NCI-H2029 (cell line): ENCODE results near the gene MIGA2.
A peak's percentile ranks its signal among the peaks of the same experiment; 100 is the strongest.

Source experiments
- DNase-seq: peaks from one replicate; lab custom pipeline; 2025; lab: John Stamatoyannopoulos, UW

MIGA2 gene

DNA sequence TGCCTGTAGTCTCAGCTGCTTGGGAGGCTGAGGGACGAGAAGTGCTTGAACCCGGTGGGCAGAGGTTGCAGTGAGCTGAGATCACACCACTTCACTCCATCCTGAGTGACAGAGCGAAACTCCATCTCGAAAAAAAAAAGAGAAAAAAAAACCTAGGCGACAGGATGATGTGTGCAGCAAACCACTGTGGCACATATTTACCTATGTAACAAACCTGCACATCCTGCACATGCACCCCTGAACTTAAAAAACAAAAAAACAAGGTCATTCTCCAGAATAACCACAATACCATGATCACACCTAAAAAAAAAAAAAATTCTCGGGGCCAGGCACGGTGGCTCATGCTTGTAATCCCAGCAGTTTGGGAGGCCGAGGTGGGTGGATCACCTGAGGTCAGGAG lies 37.0 kb downstream of the MIGA2 start:
- no peak for DNase-seq

DNA sequence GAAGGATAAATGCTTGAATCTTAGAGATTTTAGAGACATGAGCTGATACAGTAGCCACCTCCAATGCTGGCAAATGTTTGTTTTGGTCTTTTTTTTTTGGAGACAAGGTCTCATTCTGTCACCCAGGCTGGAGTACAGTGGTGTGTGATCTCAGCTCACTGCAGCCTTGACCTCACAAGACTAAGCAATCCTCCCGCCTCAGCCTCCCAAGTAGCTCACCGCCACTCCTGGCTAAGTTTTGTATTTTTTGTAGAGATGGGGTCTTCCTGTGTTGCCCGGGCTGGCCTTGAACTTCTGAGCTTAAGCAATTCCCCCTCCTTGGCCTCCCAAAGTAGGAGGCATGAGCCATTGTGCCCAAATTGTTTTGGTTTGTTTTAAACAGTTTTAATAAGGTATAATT lies 37.7 kb downstream of the MIGA2 start:
- no peak for DNase-seq

- no peak for DNase-seq
Observed at GRCh38 chr9:129075996-129076639, 39.7 kb downstream of the MIGA2 start.

DNA sequence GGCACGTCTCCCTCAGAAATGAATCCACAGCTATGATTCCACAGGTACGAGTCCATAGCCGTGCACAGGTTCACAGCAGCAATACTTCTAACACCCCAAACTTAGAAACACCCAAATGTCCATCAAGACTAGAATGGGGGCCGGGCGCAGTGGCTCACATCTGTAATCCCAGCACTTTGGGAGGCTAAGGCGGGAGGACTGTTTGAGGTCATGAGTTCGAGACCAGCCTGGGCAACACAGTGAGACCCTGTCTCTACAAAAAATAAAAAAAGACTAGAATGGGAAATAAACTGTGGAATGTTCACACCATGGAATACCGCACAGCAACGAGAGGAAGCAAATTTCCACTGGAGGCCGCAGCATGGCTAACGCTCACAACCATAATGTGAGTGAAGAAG lies 40.2 kb downstream of the MIGA2 start:
- DNase-seq = no peak

GRCh38 chr9:129077236-129077635 lies 40.8 kb downstream of the MIGA2 start:
- no peak for DNase-seq

- no peak for DNase-seq
Observed at GRCh38 chr9:129078691-129079503, 42.5 kb downstream of the MIGA2 start.

DNA sequence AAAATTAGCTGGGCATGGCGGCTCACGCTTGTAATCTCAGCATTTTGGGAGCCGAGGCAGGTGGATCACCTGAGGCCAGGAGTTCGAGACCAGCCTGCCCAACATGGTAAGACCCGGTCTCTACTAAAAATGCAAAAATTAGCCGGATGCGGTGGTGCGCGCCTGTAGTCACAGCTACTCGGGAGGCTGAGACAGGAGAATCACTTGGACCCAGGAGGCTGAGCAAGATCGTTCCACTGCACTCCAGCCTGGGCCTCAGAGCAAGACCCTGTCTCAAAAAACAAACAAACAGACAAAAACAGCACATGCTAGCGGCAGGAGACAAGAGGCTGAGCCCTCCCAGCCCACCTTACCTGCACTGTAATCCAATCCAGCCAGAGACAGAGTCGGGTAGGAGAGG lies 43.4 kb downstream of the MIGA2 start:
- no peak for DNase-seq

DNA sequence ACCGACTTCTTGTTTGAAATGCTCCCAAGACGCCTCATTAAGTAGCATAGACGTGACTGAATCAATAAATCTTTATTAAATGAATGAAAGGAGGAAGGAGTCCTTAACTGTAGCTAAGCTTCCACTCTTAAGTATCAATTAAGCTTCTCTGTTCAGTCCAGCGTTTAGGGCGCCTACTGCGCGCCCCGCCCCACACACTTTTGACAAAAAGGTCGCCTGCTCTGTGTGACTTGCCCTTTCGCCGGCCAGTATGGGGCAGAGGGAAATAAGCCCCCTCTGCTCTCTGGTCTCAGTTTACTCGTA lies 43.8 kb downstream of the MIGA2 start:
- DNase-seq = no peak

DNA sequence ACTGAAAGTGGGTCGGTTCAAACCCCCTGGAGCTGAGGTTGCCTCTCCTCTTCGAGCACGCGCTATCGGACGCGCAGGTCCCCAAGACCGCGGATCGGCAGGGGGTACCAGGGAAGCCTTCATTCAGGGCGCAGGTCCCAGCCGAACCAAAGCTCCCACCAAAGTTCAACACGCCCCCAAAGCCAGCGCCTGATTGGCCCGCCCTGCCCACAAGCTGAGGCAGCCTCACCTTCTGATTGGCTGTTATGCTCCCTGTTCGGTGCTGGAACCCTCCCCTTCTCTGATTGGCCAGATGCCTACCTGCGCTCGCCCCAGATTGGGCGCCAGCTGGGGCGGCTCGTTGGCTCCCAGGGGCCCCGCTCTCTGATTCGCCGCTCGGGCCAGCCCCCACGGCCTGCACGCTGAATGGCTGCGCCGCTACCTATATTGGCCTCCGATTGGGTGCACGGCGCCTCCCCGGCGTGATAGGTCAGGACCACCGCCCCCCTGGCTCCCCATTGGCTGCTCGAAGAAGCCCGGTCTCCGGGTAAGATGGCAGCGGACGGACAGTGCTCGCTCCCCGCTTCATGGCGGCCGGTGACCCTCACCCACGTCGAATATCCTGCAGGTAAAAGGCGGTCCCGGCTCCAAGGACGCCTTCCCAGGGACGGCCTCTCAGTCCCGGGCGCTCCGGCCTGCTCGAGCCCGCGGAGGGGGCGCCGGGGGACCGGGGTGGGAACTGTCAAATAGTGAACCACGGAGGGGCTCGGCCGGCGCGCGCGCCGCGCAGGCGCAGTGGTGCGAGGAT lies 44.4 kb downstream of the MIGA2 start, which contains the start of gene DOLPP1:
DOLPP1 (plus strand) TSS at position 511 of the 787 bp plus-strand sequence; CDS start at position 532, 21 bp downstream.
- DNase-seq = peak; percentile 99

- DNase-seq = no peak
Observed at GRCh38 chr9:129081388-129081904, 45.0 kb downstream of the MIGA2 start.

DNA sequence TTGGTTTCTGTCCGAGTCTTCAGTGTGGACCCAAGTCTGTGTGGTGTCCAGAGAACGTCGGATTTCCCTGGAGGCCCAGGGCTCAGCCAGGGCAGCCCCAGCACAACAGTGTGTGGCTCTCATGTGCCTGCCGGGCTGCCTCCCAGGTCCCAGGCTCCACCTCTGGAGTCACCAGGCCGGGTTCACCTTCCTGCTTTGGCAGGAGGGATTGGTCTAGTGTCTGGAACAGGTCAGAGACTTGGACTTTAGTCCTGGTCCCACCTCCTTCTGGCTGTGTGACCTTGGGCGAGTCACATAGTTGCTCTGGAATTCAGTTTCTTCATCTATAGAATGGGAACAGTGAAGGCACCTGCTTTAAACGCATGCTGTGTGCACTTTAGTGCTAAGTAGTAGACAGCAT lies 47.7 kb downstream of the MIGA2 start:
- DNase-seq = no peak

- no peak for DNase-seq
Observed at GRCh38 chr9:129089246-129089645, 52.8 kb downstream of the MIGA2 start.

- no peak for DNase-seq
Observed at GRCh38 chr9:129093602-129094386, 57.4 kb downstream of the MIGA2 start.

GRCh38 chr9:129094387-129095169 lies 58.2 kb downstream of the MIGA2 start:
- no peak for DNase-seq

- DNase-seq = no peak
Observed at GRCh38 chr9:129095170-129095667, 58.8 kb downstream of the MIGA2 start.

DNA sequence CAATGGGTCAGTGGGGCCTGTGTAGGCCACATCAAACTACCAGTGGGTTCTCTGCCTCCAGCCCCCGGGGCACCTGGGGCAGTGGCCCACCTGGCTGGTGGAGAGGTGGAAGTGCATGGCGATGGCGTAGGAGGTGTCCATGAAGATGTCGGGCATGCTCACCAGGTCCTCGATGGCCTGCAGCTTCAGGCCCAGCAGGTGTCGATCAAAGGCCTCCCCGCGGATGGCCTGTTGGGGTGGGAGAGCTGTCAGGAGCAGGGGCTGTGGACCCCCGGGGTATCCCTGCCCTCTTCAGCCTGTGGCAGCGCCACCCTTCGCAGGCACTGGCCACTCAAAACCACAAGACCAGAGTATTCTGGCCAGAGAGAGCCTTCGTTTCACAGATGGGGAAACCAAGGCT lies 59.5 kb downstream of the MIGA2 start:
- DNase-seq = no peak

DNA sequence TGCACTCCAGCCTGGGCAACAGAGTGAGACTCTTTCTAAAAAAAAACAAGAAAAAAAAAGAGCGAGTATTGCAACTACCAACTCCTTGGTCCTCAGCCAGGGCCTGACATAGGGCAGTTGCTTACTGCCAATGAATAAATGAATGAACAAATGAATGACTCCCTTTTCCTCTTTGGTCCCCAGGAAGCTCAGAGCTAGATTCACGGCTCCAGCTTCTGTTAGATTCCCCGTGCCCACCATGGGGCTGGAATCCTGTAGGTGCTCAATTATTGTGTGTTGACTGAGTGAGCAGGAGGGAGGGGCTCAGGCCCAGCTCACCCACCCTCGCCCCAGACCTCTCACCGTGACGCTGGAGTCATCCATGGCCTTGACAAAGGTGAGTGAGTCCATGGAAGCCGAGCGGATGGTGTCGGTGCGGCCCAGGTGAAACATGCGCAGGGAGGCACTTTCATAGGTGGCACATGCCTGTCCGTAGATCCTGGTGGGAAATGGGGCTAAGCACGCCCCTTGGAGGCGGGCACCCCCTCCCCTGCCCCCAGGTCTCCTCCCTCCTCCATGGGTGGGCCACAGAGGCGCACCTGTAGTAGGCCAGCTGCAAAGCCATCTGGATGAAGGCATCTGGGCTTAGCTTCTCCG lies 61.4 kb downstream of the MIGA2 start:
- DNase-seq = no peak

DNA sequence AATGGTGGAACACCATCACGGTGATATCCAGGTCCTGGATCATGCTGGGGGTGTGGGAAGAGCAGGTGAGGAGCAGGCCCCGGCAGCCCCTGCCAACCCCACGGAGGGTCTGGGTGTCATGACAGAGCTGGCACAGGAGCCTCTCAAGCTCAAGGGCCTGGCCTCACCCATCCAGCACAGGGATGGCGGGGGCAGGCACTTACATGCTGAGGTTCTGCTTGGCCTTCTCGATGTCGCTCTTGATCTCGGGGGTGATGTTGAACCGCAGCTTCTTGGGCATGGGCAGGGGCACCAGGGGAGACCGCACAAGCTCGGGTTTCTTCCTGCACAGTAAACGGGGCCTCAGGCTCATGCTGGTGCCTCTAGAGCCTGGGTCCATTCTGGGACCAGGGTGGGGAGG lies 61.9 kb downstream of the MIGA2 start:
- no peak for DNase-seq

- DNase-seq = no peak
Observed at GRCh38 chr9:129100383-129101169, 64.2 kb downstream of the MIGA2 start.

DNA sequence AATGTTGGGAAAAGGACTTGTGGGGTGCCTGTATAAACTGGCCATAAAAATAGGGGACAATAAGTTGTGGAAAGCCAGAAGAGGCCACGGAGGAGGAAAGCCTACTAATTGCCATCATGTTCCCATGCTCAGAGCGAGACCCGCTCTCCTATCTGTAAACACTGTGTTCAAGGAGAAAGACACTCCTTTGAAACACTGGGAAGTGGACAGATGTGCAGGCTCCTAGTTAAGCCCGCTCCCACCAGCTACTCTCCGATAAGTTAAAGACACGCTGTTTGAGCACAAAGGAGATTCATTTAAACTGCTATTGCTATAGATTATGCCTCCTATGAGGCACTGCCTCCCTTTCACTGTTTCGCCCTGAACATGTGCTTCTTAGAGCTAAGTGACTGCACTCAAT lies 64.9 kb downstream of the MIGA2 start:
- no peak for DNase-seq
